ENCODE data around the gene HTT-AS.
A peak's percentile ranks its signal among the peaks of the same experiment; 100 is the strongest.

Gene HTT-AS

GRCh38 chr4:3047464-3048286, 26.7 kb downstream of the HTT-AS start:
- DNase-seq, result peak; percentile 41

GRCh38 chr4:3046623-3047022, 27.7 kb downstream of the HTT-AS start:
- no peak for DNase-seq

- no peak for DNase-seq
These were observed 28.2 kb downstream of the HTT-AS start for GRCh38 chr4:3046162-3046561.

- DNase-seq, result no peak
These were observed 29.2 kb downstream of the HTT-AS start for GRCh38 chr4:3044870-3045819.

GRCh38 chr4:3043282-3044020, 30.9 kb downstream of the HTT-AS start:
- DNase-seq, result no peak

- no peak for DNase-seq
These were observed 32.1 kb downstream of the HTT-AS start for GRCh38 chr4:3042226-3042625.

GRCh38 chr4:3041192-3042142, 32.9 kb downstream of the HTT-AS start:
- DNase-seq, result no peak

GRCh38 chr4:3040452-3041191, 33.7 kb downstream of the HTT-AS start:
- no peak for DNase-seq

- DNase-seq, result no peak
These were observed 34.5 kb downstream of the HTT-AS start for GRCh38 chr4:3039706-3040366.

GRCh38 chr4:3037957-3038461, 36.3 kb downstream of the HTT-AS start:
- DNase-seq, result no peak

- DNase-seq, result no peak
These were observed 38.0 kb downstream of the HTT-AS start for GRCh38 chr4:3036131-3036952.

- DNase-seq, result no peak
These were observed 38.7 kb downstream of the HTT-AS start for GRCh38 chr4:3035674-3036073.

- no peak for DNase-seq
These were observed 39.1 kb downstream of the HTT-AS start for GRCh38 chr4:3035249-3035648.

- DNase-seq, result no peak
These were observed 40.1 kb downstream of the HTT-AS start for GRCh38 chr4:3034231-3034630.

- peak; percentile 58 for DNase-seq
These were observed 42.8 kb downstream of the HTT-AS start for GRCh38 chr4:3031357-3032082.

GRCh38 chr4:3030566-3031356, 43.6 kb downstream of the HTT-AS start:
- DNase-seq, result no peak

- no peak for DNase-seq
These were observed 44.9 kb downstream of the HTT-AS start for GRCh38 chr4:3029464-3029863.

GRCh38 chr4:3026540-3026939, 47.8 kb downstream of the HTT-AS start:
- no peak for DNase-seq
